Ramos (cell line): Measurements from ENCODE around the gene OTX1.

Experiments
- in situ Hi-C: fragments of 300-500 bp; cut with MboI; formaldehyde crosslinking; loops from one replicate; pipeline ENCODE4 v1.14.3; 2022; ENCODE audit warnings: low sequenced_read_pairs; ENCODE audit not compliant: unreplicated experiment

The OTX1 gene

DNA sequence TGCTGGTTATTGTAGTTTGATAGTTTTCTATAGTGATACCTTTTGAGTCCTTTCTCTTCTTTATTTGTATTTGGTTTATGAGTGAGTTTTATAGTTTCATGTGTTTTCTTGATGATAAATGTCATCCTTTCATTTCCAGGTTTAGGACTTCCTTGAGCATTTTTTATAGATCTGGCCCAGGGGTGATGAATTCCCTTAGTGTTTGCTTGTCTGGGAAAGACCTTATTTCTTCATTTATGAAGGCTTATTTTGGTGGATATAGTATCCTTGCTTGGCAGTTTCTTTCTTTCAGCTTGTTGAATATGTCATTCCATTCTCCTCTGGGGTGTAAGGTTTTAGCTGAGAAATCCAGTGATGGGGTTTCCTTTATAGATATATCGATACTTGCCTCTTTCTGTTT, 53.9 kb downstream of the OTX1 start:
- in situ Hi-C loops: no loop called here
